Liver (tissue), 9 donors: ENCODE data around the gene P2RX5. TPM values are rescaled to one million over a fixed set of nuclear protein-coding genes. Genes with fewer than 3 reads are reported as not detected.
"Not testable (repeated sequence)": the region's sequence is repeated elsewhere in the genome, so short reads cannot be mapped to it uniquely, and the experiment has no call there.

ENCODE experiments used
- DNase-seq: peaks from one replicate; pipeline ENCODE4 v3.0.0-alpha.2; 2017; ENCODE audit warnings: low spot score
- H3K27ac ChIP-seq, 2 donors: one replicate each; pipeline ENCODE4 v1.7.0; 2013; ENCODE audit warnings: inconsistent platforms in 2 of 2, low read length in 2 of 2, control low read depth in 1 of 2, low read depth in 1 of 2, mild to moderate bottlenecking in 1 of 2
- H3K27me3 ChIP-seq, 4 donors: one replicate each; pipeline versions ENCODE4 v1.6.1 to v1.7.0; 2013; ENCODE audit warnings: low read length in 3 of 4, inconsistent platforms in 1 of 4, mild to moderate bottlenecking in 1 of 4, moderate library complexity in 1 of 4; ENCODE audit not compliant: control insufficient read depth in 4 of 4, insufficient read depth in 4 of 4
- H3K36me3 ChIP-seq, 4 donors: one replicate each; pipeline versions ENCODE4 v1.6.1 to v1.7.0; 2013; ENCODE audit warnings: low read length in 3 of 4, mild to moderate bottlenecking in 3 of 4, low read depth in 1 of 4, moderate library complexity in 1 of 4; ENCODE audit not compliant: control insufficient read depth in 4 of 4, insufficient read depth in 3 of 4
- H3K4me1 ChIP-seq, 4 donors: one replicate each; pipeline versions ENCODE4 v1.6.1 to v1.7.0; 2013; ENCODE audit warnings: low read length in 3 of 4, mild to moderate bottlenecking in 3 of 4, moderate library complexity in 1 of 4; ENCODE audit not compliant: control insufficient read depth in 4 of 4, insufficient read depth in 4 of 4
- H3K4me3 ChIP-seq, 3 donors: one replicate each; pipeline versions ENCODE4 v1.6.1 to v1.7.0; 2013; ENCODE audit warnings: low read length in 3 of 3, control low read depth in 1 of 3, low read depth in 1 of 3, mild to moderate bottlenecking in 1 of 3
- H3K9ac ChIP-seq, 2 donors: one replicate each; pipeline ENCODE4 v1.7.0; 2013; ENCODE audit warnings: low read length in 2 of 2, mild to moderate bottlenecking in 2 of 2, moderate library complexity in 2 of 2, control low read depth in 1 of 2, low read depth in 1 of 2
- H3K9me3 ChIP-seq, 4 donors: one replicate each; pipeline versions ENCODE4 v1.6.1 to v1.7.0; 2013; ENCODE audit warnings: low read length in 3 of 4; ENCODE audit not compliant: control insufficient read depth in 4 of 4
- EGR1 ChIP-seq, 2 donors: IDR thresholded peaks; 2 replicates each; pipeline ENCODE4 v1.6.1; 2016 to 2018; ENCODE audit warnings: antibody characterized with exemption in 2 of 2, low read depth in 2 of 2
- GABPA ChIP-seq, 2 donors: IDR thresholded peaks in 1 of 2; conservative IDR thresholded peaks in 1 of 2; 2 replicates each; pipeline ENCODE4 v1.6.1; 2016; ENCODE audit warnings: antibody characterized with exemption in 2 of 2, mild to moderate bottlenecking in 1 of 2, moderate library complexity in 1 of 2
- HNF4G ChIP-seq: IDR thresholded peaks from 2 replicates; pipeline ENCODE4 v1.6.1; 2016; ENCODE audit warnings: antibody characterized with exemption
- JUND ChIP-seq, 2 donors: IDR thresholded peaks; 2 replicates each; pipeline ENCODE4 v1.6.1; 2016; ENCODE audit warnings: antibody characterized with exemption in 2 of 2
- RAD21 ChIP-seq, 2 donors: IDR thresholded peaks; 2 replicates each; pipeline ENCODE4 v1.6.1; 2016; ENCODE audit warnings: antibody characterized with exemption in 2 of 2, mild to moderate bottlenecking in 2 of 2
- RXRA ChIP-seq, 2 donors: IDR thresholded peaks; 2 replicates each; pipeline ENCODE4 v1.6.1; 2017 to 2018; ENCODE audit warnings: antibody characterized with exemption in 2 of 2, mild to moderate bottlenecking in 1 of 2
- SP1 ChIP-seq: IDR thresholded peaks from 2 replicates; pipeline ENCODE4 v1.6.1; 2018; ENCODE audit warnings: antibody characterized with exemption, mild to moderate bottlenecking
- YY1 ChIP-seq: IDR thresholded peaks from 2 replicates; pipeline ENCODE4 v1.6.1; 2016; ENCODE audit warnings: antibody characterized with exemption, mild to moderate bottlenecking
- WGBS: extraction: QIAGEN DNeasy Blood & Tissue Kit; methylation state at CpG from one replicate; pipeline ENCODE4 v1.1.7; 2013; 5-methylcytosine and 5-hydroxymethylcytosine counted together
- polyA plus RNA-seq, 2 donors: library from polyadenylated mRNA; stranded (reverse) in 1 of 2; unstranded in 1 of 2; fragments of 200-250 nt in 1 of 2; fragments of >200 nt in 1 of 2; fragmentation: Nextera tagmentation in 1 of 2; extraction: Ambion mirVana in 1 of 2; gene quantifications; one replicate each; pipeline versions ENCODE4 v1.2.1 to v1.2.3, GENCODE V29; 2013 to 2015
- total RNA-seq, 2 donors: library from RNA; depleted of rRNA; stranded (reverse); fragments of >200 nt; gene quantifications; one replicate each; pipeline ENCODE4 v1.2.3, GENCODE V29; 2014
- TF ChIP-seq, protein P1 (sequence below): IDR thresholded peaks from 2 replicates; pipeline ENCODE4 v1.6.1; 2016; ENCODE audit warnings: antibody characterized with exemption, mild to moderate bottlenecking
- TF ChIP-seq, protein P2 (sequence below): IDR thresholded peaks from 2 replicates; pipeline ENCODE4 v1.6.1; 2016; ENCODE audit warnings: antibody characterized with exemption
- TF ChIP-seq, protein P3 (sequence below): IDR thresholded peaks from 2 replicates; pipeline ENCODE4 v1.6.1; 2016; ENCODE audit warnings: antibody characterized with exemption
- TF ChIP-seq, protein P4 (sequence below): fragments of 150-350 bp; IDR thresholded peaks from 2 replicates; pipeline ENCODE4 v1.5.1; 2017; ENCODE audit warnings: improper control_type of control experiment, low read depth, low read length; ENCODE audit not compliant: missing input control
- donor health status: healthy.
- donor health status: healthy.
- donor health status: healthy.
- donor health status: healthy.
- donor health status: healthy.

The P2RX5 gene
- total and polyA plus RNA-seq, 4 donors = 0.31 to 1.8 (median 1.1) TPM

DNA sequence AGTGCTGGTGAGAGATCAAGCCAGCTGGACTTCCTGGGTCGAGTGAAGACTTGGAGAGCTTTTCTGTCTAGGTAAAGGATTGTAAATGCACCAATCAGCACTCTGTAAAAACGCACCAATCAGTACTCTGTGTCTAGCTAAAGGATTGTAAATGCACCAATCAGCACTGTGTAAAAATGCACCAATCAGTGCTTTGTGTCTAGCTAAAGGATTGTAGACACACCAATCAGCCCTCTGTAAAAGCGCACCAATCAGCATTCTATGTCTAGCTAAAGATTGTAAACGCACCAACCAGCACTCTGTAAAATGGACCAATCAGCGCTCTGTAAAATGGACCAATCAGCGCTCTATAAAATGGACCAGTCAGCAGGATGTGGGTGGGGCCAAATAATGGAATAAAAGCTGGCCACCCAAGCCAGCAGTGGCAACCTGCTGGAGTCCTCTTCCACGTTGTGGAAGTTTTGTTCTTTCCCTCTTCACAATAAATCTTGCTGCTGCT lies 6.1 kb upstream of the P2RX5 start:
- not testable (repeated sequence) for H3K4me1 ChIP-seq, H3K4me3 ChIP-seq, DNase-seq, H3K9ac ChIP-seq, H3K36me3 ChIP-seq, H3K27ac ChIP-seq, H3K27me3 ChIP-seq
- 90% methylated on average over 7 of the region's 7 CpGs for WGBS
- peaks cover 0 to 10% (median 5%) of the 10 kb centered on the region in 4 donors for H3K9me3 ChIP-seq

DNA sequence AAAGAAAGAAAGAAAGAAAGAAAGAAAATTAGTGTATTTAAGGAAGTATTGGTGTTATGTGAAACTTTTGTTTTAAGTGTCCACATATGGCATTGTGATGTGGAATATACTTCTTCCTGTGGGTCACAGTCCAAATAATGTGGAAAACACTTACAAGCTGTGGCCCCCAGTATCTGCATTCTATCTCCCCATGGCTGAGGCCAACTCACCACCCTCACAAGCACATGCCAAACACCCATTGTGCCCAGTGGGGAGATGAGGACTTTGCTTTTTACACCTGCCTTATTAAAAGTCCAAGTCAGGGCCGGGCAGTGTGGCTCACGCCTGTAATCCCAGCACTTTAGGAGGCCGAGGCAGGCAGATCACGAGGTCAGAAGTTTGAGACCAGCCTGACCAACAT lies 4.0 kb upstream of the P2RX5 start:
- TF ChIP-seq JUND (IDR thresholded peaks at IDR 0.05) (no peak), SP1 (no peak), EGR1 (IDR thresholded peaks at IDR 0.05; ENCODE audit: low read depth in 2 of 2) (no peak), RAD21 (IDR thresholded peaks at IDR 0.05) (no peak), RXRA (IDR thresholded peaks at IDR 0.05) (no peak), GABPA (IDR thresholded peaks at IDR 0.05 in 1 of 2, conservative IDR thresholded peaks at IDR 0.05 in 1 of 2) (no peak), YY1 (no peak), HNF4G (no peak)
- TF ChIP-seq, protein P1, sequence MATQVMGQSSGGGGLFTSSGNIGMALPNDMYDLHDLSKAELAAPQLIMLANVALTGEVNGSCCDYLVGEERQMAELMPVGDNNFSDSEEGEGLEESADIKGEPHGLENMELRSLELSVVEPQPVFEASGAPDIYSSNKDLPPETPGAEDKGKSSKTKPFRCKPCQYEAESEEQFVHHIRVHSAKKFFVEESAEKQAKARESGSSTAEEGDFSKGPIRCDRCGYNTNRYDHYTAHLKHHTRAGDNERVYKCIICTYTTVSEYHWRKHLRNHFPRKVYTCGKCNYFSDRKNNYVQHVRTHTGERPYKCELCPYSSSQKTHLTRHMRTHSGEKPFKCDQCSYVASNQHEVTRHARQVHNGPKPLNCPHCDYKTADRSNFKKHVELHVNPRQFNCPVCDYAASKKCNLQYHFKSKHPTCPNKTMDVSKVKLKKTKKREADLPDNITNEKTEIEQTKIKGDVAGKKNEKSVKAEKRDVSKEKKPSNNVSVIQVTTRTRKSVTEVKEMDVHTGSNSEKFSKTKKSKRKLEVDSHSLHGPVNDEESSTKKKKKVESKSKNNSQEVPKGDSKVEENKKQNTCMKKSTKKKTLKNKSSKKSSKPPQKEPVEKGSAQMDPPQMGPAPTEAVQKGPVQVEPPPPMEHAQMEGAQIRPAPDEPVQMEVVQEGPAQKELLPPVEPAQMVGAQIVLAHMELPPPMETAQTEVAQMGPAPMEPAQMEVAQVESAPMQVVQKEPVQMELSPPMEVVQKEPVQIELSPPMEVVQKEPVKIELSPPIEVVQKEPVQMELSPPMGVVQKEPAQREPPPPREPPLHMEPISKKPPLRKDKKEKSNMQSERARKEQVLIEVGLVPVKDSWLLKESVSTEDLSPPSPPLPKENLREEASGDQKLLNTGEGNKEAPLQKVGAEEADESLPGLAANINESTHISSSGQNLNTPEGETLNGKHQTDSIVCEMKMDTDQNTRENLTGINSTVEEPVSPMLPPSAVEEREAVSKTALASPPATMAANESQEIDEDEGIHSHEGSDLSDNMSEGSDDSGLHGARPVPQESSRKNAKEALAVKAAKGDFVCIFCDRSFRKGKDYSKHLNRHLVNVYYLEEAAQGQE = no peak
- TF ChIP-seq, protein P2, sequence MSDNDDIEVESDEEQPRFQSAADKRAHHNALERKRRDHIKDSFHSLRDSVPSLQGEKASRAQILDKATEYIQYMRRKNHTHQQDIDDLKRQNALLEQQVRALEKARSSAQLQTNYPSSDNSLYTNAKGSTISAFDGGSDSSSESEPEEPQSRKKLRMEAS = no peak
- TF ChIP-seq, protein P3, sequence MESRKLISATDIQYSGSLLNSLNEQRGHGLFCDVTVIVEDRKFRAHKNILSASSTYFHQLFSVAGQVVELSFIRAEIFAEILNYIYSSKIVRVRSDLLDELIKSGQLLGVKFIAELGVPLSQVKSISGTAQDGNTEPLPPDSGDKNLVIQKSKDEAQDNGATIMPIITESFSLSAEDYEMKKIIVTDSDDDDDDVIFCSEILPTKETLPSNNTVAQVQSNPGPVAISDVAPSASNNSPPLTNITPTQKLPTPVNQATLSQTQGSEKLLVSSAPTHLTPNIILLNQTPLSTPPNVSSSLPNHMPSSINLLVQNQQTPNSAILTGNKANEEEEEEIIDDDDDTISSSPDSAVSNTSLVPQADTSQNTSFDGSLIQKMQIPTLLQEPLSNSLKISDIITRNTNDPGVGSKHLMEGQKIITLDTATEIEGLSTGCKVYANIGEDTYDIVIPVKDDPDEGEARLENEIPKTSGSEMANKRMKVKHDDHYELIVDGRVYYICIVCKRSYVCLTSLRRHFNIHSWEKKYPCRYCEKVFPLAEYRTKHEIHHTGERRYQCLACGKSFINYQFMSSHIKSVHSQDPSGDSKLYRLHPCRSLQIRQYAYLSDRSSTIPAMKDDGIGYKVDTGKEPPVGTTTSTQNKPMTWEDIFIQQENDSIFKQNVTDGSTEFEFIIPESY = no peak
- TF ChIP-seq, protein P4, sequence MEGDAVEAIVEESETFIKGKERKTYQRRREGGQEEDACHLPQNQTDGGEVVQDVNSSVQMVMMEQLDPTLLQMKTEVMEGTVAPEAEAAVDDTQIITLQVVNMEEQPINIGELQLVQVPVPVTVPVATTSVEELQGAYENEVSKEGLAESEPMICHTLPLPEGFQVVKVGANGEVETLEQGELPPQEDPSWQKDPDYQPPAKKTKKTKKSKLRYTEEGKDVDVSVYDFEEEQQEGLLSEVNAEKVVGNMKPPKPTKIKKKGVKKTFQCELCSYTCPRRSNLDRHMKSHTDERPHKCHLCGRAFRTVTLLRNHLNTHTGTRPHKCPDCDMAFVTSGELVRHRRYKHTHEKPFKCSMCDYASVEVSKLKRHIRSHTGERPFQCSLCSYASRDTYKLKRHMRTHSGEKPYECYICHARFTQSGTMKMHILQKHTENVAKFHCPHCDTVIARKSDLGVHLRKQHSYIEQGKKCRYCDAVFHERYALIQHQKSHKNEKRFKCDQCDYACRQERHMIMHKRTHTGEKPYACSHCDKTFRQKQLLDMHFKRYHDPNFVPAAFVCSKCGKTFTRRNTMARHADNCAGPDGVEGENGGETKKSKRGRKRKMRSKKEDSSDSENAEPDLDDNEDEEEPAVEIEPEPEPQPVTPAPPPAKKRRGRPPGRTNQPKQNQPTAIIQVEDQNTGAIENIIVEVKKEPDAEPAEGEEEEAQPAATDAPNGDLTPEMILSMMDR = no peak
- Histone ChIP-seq H3K4me1 (peaks cover 4 to 10% (median 10%) of the 10 kb centered on the region in 4 donors), H3K9ac (no peak overlapping the region), H3K9me3 (peaks cover 0 to 10% (median 5%) of the 10 kb centered on the region in 4 donors), H3K27me3 (no peaks in the 10 kb centered on the region), H3K4me3 (no peak overlapping the region), H3K36me3 (no peaks in the 10 kb centered on the region), H3K27ac (no peak overlapping the region)
- WGBS = 91% methylated on average over 4 of the region's 4 CpGs
- no peak for DNase-seq
